CD4-positive, alpha-beta T cell treated with Interleukin-12 subunit alpha and Interleukin-12 subunit beta, for 1 hour (primary cell): ENCODE data around the gene DOK6.

ENCODE experiments used
- DNase-seq: peaks from one replicate; pipeline ENCODE4 v3.0.0-alpha.2; 2020

DOK6 gene

DNA sequence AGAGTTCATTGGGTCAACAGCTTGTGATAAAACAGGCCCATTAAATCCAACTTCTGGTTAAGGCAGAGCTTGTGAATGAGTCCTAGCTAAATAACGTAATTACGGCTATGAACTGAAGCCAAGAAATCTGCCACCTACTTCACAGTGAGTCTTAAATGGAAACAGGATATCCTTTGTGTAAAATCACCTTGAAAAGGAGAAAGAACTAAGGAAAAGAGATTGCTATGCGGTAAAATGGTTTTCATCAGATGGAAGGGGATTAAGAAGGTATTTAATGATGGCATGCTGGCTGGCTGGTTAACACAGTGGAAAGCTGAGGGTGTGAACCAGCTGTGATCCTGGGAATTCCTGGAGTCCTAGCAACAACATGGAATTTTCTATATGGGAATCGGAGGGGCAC lies 156.6 kb downstream of the DOK6 start:
- no peak for DNase-seq

DNA sequence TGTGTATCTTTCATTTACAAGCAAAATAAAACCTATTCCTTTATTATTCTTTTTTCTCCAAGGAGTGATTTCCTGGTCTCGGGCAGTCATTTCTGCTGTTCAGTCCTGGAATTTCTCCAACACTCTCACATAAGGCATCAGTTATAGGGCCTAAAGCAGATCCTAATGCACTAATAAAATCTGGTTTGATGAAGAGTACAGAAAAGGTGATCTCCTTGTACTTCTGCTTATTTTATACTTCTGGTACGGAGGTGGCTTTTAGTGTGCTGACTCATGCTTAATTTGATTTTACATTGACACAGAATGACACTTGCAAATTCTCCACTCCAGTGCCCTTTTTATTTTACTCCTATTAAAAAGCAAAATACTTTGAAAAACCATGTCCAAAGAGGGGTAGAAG lies 157.4 kb downstream of the DOK6 start:
- DNase-seq = no peak

DNA sequence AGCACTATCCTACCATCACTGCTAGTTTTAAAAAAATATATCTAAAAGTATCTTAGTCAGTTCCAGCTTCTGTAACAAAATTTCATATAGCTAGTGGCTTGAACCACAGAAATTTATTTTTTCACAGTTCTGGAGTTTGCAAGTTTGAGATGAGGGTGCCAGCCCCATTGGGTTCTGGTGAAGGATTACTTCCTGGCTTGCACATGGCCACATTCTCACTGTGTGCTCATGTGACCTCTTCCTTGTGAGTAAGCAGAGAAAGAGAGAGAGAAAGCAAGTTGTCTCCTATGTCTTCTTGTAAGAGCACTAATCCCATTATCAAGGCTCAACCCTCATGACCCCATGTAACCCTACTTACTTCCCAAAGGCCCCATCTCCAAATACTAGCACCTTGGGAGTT lies 158.9 kb downstream of the DOK6 start:
- no peak for DNase-seq

DNA sequence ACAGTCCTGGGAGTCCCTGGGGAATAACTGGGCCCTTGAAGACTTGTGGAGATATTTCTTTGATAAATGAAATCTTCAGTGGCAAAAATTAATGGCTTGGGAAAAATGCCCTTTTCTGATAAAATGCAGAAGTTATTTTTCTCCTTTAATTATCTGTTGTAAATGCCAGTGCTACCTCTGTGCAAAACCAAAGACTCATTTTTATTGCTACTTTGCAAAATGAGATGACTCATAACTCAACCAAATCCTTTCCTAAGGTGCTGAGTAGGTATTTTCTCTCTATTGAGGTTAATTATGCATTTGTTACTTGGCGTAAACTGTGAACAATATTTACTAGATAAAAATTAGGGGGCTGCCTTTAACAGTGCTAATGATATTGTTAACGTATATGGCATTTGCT lies 163.9 kb downstream of the DOK6 start:
- no peak for DNase-seq

DNA sequence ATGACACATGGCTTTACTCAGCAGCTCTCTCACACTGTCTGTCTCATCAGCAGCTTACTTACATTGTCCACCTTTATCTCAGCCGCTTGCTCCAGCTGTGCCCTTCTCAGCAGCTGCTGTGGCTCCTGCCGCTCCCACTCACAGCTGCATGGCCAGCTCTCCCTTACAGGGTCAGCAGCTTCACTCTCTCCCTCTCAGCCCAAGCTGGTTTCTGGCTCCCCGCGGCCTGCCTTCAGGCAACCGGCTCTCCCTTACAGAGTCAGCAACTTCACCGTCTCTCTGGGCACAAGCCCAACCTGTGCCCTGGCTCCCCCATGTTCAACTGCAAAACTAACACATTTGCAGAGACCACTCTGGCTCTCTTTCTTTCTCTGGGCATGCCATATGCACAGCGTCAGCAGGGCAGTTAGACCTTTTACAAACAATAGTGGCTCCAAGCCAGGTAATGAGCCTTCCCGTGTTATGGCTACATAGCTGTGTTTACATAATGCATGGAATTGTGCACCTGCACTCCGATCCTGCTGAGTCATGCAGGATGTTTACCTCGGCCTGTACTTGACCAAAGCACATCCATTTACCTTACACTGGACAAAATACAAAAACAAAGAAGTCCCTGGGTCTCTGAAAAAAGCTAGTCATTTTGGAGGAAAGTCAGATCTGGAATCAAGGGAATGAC lies 167.3 kb downstream of the DOK6 start:
- DNase-seq = no peak

DNA sequence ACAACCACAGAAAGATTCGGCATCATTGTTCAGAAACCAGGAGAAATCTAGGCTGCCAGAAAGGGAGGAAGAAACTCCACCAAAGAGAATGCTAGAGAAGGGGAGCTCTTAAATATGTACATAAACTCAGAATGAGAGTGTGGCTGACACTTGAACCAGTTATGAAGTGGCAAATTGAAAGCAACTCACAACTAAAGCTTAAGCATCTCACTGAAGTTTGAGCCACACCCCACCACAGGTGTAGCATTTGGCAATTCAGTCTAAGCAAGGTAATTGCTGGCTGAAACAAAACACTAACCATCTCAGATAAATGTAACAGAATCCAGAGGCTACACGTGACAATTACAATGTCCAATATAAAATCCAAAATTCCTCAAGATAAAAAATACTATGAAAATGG lies 168.4 kb downstream of the DOK6 start:
- DNase-seq = no peak

DNA sequence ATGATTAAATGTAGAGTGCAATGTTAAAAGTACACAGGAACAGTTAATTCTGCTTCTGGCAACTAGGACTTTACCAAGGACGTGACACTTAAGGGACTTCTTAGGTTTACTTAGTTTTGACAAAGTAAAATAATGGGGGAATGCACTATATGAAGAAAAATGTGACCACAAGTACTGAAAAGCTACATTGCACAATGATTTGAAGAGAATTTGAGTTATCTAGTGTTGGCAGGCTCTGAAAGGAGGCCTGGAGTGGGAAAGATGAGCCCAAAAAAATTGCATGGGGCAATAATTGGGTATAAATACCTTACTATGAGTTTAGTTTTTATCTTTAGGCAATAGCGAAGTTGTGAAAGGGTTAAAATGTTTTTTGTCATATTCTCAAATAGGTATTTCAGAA lies 173.7 kb downstream of the DOK6 start:
- DNase-seq = no peak

DNA sequence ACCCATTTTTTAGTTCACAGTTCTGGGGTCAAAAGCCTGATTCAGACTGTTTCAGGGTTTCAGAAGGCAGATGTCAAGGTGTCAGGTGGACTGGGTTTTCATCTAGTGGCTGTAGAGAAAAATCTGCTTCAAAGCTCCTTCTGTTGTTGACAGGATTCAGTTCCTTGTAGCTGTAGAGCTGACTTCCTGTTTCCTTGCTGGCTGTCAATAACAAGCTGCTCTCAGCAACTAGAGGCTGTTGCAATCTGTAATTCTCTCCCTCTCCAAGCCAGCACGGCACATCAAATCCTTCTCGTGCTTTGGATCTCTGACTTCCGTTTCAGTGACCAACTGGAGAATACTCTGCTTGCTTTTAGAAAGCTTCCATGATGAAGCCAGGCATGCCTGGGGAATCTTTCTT lies 179.4 kb downstream of the DOK6 start:
- DNase-seq = peak; percentile 4

DNA sequence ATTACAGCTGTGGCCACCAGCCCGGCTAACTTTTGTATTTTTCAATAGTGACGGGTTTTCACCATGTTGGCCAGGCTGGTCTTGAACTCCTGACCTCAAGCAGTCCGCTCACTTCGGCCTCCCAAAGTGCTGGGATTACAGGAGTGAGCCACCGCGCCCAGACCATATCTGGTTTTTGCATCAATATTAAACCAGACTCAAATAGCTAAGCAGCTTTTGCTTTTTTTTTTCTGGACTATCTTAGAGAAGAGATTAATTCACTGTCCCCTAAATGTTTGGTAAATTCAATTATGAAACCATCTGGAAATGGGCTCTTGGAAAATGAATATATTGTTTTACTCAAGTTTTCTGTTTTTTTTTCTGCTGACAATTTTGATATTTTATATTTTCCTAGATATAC lies 183.7 kb downstream of the DOK6 start:
- DNase-seq = no peak

DNA sequence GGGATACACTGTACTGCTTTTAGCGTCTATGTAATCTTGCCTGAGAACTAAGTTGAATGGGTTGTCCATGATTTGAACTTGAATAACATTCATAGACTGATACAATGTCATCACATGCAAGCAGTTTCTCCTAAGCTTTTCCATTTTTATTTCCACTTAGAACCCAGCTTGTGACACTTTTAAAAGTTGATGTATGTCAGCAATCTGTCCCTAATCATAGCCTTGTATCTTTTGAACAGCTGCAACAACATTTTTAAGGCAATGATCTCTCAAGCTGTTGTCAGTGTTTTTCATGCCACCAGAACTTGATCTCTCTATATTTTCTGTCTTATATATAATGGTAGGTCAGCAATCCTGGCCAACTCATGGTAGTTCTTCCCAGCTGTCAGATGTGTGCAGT lies 185.0 kb downstream of the DOK6 start:
- DNase-seq = no peak

DNA sequence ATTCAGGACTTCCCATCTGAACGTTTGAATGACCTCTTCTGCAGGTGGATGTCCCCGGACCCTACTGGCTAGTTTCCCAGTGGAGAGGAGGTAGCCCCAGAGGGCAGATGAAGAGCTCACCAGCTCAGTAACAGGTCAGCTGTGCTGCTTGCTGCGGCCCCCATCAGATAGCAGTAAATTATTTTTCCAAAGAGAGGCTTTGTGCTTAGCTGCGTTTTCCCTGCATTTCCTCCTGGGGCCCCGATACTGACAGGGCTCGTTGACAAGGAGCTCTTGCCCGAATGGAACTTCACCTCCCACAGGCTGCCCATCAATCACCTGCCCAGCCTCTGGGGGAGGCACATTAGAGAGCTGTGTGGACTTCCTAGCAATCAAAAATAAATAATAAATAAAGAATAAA lies 185.8 kb downstream of the DOK6 start:
- no peak for DNase-seq

DNA sequence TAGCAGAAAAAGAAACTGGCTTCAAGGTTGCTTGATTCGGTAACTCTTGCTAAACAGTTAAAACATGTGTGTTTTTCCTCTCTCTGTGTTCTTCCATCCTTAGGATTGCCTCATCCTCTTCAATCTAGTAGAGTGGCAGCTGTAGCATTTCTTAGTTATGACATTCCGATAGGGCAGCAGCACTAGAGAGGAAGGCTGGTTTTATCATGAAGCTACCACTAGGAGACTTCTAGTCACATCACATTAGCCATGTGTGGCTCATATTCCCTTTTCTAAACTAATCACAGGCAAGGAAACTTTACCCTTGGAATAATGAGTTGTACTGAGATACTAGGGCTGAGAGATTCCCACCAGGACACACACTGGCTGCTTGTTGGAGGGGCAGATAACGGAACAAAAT lies 187.6 kb downstream of the DOK6 start:
- DNase-seq = no peak

DNA sequence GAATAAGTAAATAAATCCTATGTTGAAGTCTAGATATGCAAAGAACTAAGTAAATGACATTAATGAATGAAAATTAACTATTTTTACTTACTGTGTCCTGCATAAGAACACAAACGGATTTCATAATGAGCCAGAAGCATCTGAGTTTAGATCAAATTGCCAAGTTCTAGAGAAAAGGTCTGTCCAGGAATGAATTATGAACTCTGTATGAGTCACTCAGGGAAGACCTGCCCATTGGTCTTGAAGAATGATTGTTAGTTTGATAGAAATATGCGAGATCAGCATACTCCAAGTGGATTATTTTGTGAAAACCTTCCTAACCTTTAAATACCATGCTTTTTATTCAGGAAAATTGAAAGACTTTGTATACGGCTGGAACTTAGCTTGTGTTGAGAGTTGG lies 189.5 kb downstream of the DOK6 start:
- DNase-seq = no peak

DNA sequence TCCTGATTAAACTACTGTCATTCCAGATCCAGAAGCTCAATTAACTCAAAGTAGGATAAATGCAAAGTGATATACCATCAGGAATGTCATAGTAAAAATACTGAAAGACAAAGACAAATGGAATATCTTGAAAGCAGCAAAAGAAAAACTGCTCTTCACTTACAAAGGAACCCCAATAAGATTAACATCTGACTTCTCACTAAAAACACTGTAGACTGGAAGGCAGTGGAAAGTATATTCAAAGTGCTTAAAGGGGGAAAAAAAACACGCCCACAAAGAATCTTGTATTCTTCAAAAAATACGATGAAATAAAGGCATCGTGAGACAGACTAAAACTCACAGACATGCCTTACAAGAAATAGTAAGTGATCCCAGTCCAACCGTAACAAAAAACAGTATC lies 195.7 kb downstream of the DOK6 start:
- DNase-seq = no peak

DNA sequence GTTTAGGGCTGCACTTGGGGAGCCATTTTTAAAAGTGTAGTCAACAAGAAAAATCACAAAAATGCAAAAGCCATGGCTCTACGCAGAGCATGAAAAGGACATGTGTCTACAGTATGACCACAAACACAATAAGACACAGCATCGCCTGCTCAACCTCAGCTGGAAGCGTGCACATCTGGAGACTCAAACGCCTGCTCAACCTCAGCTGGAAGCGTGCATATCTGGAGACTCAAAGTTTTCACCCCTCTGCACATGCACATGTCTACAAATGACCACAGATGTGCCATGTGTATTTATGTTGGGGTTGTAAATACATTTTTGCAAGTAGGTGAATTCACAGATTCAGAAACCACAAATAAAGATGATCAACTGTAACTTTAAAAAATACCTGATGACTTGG lies 196.9 kb downstream of the DOK6 start:
- no peak for DNase-seq

DNA sequence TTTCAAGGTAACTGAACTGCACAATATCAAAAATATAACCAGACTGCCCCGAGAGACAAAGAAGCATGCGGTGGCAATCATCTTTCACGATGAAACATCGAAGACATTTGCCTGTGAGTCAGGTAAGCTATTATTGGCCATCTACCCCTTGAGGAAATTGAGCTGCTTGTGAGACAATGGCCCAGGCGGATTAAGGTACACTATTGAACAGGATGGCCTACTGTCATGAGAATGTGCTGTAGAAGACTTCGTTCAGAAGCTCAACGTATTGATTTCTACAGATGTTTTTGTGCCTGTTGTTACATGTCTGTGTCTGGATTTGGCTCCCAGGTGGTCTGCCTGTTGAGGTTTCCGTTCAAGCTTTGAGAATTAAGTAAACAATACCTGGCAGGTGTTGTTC lies 198.7 kb downstream of the DOK6 start:
- DNase-seq = no peak

DNA sequence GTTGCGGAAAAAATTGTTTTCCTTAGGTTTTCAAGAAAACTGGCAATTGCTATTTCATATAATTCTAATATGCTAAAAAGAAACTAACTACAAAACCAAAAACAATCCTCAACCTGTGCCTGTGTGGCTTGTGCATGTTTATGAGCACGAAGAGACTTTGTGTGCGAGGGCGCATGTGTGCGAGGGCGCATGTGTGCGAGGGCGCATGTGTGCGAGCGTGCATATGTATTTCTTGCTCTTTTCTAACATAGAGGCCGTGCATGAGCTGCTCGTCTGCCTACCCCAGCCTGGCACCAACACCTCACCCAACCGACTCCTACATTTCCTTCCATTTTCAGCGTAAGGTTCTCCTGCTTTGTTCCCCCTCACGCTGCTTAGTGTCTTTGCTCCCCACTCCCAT lies 211.6 kb downstream of the DOK6 start:
- DNase-seq = no peak

DNA sequence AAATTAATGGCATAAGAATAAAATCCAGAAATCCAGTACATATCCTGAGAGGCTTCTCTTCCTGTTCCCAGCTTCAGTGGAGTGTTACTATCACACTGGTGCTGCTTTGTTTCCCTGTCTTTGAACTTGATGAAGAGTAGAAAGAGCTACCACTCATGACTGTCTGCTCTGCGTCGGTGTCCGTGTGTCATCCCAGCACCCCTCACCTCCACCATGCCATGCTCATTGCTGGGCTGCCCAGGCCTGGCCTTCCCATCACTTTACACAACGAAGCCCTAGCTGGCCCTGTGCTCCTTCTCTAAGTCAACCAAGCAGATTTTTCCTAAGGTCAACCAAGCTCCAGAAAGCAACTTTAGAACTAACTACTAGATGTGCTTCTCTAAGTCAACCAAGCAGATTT lies 215.4 kb downstream of the DOK6 start:
- no peak for DNase-seq

DNA sequence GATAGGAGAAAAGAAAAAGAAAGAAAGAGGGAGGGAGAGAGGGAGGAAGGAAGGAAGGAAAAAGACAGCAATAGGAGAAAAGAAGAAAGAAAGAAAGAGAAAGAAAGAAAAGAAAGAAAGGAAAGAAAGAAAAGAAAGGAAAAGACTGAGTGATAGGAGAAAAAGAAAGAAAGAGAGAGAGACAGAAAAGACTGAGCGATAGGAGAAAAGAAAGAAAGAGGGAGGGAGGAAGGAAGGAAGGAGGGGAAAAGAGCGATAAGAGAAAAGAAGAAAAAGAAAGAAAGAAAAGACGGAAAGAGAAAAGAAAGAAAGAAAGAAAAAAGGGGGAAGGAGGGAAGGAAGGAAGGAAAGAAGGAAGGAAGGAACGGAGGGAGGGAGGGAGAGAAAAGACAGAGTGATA lies 216.7 kb downstream of the DOK6 start:
- no peak for DNase-seq

DNA sequence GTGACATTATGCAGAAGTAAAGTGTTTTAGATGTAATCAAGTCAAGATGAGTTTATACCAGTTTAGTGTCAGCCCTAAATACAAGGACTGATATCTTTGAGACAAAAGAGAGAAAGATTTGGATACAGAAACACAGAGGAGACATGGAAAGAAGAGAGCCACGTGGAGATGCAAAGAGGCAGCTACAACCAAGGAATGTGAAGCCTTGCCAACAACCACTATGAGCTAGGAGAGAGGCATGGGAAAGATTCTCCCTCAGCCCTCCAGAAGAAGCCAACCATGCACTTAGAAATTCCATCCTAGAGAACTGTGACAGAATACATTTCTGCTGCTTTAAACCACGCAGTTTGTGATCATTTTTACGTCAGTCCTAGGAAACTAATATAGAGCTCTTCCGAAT lies 217.2 kb downstream of the DOK6 start:
- no peak for DNase-seq

DNA sequence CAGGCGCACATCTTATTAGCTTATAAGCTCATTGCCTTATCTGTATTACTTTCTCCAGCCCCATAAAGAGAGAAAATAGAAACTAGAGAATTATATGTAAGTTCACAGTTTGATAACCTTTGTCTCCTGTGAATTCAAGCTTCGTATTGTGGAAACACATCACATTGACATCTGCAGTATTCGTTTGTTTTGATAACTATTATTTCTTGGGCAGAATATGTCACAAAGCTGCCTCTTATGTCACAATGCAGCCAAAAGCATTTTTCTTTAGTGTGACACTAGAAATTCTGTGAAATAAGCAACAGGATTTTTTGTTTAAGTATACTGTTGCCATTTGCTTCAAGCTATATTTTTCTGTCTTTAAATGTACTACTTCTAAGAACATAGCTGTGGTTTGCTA lies 221.5 kb downstream of the DOK6 start:
- DNase-seq = no peak

DNA sequence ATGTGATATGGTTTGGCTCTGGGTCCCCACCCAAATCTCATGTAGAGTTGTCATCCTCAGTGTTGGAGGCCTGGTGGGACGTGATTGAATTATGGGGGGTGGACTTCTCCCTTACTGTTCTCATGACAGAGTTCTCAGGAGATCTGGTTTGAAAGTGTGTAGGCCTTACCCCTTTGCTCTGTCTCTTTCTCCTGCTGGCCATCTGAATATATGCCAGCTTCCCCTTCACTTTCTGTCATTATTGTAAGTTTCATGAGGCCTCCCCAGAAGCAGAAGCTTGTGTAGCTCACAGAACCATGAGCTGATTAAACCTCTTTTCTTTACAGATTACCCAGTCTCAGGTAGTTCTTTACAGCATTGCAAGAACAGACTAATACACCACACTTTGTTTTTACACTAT lies 222.3 kb downstream of the DOK6 start:
- no peak for DNase-seq

DNA sequence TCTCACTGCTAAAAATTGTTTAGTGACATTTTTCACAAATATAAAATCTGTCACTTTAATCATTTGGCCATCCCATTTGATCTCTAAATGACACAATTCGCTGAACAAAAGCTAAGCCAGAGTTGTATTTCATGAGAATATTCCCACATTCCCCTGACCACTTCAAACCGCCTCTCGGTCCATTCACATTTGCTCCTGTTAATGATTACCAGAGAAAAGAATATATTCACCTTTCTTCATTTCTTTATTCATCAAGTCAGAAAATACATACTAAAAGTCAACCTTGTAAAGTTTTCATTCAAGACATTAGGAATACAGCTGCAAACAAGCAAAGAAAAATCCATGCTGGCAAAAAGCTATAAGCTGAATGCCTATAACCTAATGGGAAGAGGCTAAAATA lies 225.5 kb downstream of the DOK6 start:
- DNase-seq = no peak

DNA sequence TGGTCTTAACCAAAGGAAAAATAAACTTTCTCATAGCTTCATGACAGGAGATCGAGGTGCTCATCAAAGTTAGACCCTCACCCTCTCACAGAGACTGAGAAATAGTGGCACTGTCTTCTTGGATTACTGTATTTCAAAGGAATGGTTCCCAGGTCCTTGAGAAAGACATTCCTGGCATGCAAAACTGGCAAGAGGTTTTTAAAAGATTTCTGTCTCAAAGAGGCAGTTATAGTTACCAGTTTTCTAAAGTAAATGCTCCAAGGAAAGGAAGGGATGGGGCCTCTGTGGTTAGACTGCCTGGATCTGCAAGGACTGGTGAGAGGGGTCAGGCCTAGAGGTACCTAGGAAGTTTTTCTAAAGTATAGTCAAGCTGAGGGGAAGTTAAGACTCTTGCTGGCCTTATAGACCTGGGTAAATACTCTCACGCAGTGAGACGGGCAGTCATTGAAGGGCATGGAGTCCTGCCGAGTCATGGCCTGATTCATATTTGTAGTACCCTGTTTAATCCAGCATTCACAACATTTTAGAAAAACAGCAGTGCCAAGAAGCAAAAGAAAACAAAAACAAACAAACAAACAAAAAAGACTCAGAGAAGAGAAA lies 226.1 kb downstream of the DOK6 start:
- no peak for DNase-seq

DNA sequence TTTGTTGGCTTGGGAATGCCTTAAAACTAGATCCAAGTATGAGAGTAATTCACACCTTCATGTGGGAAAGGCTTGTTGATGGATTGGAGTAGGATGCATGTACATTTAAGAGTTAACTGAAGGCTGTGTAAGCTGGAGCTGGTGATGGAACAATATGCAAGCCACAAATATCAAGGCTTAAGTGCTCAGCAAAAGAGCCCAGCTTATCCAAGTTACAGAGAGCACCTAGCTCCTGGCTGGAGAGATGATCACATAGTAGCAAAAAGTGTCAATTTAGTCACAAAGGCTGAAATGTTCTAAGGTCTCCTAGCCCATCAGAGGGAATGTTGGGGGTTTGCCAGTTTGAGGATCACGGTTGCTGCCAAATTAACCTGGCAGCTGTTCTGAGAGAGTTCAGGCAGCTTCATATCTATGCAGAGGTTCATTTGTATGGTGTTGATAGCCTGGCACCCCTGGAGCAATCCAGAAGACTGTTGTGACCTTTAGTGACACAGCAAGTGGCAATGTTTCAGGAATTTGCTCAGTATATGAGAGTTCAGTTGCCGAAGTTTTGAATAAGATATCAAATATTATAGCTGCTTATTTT lies 228.2 kb downstream of the DOK6 start:
- no peak for DNase-seq
